ENCODE measurements around the gene ZGRF1.

DNA sequence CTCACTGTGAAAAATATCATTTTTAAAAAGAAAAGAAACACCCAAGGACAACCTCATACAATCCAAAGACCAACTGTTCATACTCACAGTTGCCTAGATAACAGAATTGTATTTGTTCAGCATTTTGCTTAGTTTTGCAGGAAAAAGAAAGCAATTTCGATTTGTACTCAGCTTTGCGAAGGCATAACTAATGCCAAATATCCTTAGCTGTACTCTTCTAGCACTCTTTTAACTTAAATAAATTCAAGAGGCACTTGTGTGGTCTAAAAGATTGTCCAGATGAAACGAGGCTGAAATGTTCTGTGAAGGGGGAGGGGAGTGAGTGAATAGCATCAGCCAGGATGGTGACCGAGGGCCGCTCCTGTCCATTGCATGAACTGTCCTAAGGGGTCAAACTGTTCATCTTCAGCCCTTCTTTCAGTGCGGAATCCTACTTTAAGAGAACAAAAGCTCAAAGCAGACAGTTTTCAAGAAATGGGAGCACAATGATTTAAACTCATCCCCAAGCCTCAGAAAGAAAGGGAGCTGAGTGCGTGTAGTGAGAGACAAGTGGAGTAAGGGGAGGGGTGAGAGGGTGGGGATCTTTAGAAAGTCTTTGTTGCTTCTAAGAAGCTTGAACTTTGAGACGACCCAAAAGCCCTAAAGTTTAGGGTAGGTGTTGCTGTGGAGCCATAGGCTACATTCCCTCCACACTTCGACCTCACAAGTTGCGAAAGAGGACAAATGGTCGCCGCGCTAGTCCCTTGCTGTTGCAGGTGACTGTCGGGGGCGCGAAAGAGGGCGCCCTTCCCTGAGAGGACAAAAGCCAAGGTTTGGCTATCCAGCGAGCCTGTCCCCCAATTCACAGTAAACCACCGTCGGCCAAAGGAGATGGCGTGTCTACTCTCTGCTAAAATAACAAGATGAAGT is 116.8 kb downstream of the ZGRF1 start:
- TF ChIP-seq CTCF (tag by site-specific recombination; IDR thresholded peaks at IDR 0.05): no peak
- TF ChIP-seq TCF7L2 (IDR thresholded peaks at IDR 0.05; ENCODE audit: borderline replicate concordance, low read depth, low read length): no peak

Data from HEK293 (cell line).